GM10847 (cell line): ENCODE data around the gene SMC3.

ENCODE experiments used
- POLR2A ChIP-seq: IDR thresholded peaks from 2 replicates; pipeline ENCODE4 v1.6.1; 2011; ENCODE audit not compliant: insufficient read length; ENCODE audit errors: extremely low read depth

SMC3 gene

DNA sequence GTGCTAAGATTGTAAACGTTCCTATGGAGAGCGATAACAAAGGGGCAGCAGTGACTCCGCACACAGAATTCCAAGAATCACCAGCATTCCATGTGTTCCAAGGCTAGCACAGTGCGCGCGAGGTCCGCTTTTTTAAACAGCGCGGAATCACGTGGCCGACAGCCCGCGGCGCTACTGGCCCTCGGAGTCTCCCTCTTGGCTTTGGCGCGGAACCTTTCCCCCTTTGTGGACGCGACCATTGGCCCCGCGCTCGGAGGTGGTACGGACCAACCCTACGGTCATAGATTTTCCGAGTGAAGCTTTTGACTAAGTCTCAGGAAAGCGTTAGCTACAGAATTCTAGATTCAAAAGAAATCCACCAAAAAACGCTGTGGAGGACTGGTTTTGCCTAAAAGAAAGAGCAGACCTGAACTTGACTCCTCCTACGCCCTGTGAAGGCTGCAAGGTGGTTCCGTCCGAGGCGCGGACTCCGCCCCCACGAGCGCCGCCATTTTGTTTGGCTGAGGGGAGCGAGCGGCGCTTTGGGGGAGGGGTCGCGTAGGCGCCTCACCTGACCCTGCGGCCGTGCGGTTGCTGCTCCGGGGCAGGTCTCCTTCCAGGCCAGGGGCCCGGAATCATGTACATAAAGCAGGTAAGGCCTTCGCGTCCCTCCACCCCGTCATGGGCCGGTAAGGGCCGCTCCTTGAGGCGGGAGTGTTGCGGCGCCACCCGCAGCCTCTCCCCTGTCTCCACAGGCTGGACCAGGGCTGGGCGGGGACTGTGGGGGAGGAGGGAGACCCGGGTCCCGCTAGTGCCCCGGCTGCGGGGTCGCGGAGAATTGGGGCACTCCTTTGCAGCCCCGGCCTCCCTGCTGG, at the start of gene SMC3:
SMC3 (plus strand) TSS at position 495 of the 854 bp plus-strand sequence; CDS start at position 617, 122 bp downstream.
- TF ChIP-seq POLR2A: peak; percentile 51

DNA sequence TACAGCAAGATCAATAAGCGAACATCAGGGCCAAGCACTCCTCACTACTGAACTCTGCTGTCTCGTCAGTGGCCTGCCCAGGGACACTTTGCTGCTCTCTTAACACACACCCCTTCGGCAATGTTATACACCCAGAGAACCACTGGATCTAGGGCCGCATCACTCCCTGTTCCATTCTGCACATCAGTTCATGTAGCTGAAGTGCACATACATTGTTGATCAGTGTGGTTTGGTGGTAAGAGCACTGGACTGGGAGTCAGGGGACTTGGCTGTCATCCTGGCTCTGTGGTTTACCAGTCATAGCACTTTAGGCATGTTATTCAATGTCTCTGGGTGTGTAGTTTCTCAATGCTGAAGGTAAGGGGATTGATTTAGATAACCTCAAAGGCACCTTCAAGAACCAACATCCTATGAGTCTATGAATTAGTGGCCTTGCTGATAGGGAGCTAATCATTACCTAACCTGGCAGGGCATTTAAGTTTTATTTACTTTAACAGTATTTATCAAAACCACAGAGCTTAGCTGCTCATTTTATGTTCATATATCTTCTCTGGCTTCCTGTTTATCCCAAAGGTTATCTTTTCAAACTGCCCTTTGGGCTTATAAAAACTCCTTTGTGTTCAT, 45.0 kb upstream of the SMC3 start:
- no peak for TF ChIP-seq POLR2A

DNA sequence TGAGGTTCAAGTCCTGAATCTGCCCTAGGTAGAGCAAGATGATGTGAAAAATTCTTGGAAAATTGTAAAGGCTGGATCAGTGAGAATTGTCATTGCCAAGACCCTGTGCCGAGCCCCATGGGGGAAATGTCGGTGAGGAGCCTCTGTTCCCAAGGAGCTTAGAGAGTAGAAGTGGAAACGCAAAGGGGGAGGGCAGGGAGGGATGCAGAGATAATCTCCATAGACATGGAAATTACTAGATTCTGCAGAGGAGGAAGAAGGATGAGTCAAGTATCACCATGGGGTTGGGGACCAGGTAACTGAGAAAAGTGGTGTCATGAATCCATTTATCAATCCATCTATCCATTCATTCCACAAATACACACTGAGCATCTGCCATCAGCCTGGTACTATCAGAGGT, 43.8 kb upstream of the SMC3 start:
- no peak for TF ChIP-seq POLR2A

DNA sequence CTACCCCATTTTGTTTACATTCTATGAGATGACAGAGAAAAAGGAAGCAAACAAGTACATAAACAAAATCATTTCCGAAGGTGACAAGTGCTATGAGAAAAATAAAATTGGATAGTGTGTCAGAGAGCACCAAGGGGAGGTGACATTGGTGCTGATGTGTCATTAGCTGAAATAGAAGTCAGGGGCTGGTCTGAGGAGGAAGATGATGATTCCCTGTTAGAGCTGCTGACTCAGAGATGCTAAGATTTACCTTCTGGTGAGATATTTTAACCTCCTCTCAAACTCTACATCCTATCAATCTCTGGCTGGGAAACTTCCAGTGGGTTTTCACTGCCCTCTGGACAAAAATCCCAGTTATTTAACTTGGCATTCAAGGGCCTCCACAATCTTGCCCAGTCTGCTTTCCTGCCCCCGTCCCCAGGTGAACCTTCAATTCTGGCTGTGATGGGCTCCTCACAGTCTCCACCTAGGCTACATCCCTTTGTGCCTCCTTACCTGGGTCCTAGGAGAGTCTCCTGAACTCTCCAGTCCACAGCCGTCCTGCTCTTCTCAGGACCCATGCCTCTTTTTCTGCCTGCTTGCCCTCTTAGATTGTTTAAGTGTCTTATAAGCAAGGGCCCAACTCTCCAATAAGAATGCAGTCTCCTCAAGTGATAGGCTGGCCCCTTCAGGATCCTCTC, 43.2 kb upstream of the SMC3 start:
- TF ChIP-seq POLR2A: no peak

DNA sequence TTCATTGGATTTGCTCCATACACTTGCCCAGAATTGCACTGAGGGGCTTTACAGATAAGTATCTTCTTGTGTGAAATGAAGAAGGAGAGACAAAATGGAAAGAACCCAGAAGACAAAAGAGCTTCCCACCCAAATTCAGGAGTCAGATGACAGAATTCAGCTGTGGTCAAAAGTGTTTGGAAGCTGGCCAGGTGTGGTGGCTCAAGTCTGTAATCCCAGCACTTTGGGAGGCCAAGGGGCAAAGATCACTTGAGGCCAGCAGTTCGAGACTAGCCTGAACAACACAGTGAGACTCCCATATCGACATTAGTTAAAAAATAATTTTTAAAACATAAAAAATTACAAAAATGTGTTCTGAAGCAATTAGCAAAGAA, 42.6 kb upstream of the SMC3 start:
- no peak for TF ChIP-seq POLR2A

DNA sequence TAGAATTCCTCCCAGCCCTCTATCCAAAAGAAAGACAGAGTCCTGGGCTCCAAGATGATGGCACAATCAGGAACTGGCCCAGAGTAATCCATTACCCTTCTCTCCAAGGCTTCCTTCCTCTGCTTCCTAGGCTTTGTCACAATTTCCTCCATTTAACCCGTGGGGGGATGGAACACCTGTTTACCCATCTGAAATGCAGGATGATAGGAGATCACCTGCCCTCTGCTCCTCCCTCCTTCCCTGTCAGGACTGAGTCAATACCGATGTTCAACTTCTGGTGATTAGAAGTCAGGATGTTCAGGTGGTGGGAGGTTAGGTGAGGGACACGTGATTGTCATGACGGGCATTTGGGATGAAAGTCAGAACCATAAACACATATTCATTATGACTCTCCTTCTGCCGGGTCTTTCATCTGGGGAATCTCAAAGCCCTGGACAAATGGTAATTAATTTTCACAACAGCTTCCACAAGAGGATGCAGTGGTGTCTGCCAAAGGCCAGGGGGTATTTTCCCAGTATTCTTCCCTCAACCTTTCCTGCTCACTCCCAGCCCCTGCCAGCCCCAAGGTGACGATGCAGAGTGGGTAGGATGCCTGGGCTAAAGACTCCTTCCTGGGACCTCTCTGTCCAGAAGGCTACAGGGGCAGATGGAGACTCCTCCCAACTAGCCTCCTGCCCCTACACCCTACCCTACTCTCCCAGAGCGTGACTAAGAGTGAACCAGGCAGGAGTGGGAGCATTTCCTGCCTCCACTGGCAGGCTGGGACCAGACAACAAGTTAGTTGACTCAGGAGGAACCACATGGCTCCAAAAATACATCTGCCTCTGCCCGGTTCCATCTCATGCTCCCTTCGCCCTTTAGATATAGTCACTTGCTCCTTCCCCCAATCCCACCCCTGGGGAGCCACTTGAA, 41.9 kb upstream of the SMC3 start:
- no peak for TF ChIP-seq POLR2A

GRCh38 chr10:110527731-110528171, 39.7 kb upstream of the SMC3 start:
- no peak for TF ChIP-seq POLR2A

GRCh38 chr10:110528224-110528996, 39.1 kb upstream of the SMC3 start:
- no peak for TF ChIP-seq POLR2A

DNA sequence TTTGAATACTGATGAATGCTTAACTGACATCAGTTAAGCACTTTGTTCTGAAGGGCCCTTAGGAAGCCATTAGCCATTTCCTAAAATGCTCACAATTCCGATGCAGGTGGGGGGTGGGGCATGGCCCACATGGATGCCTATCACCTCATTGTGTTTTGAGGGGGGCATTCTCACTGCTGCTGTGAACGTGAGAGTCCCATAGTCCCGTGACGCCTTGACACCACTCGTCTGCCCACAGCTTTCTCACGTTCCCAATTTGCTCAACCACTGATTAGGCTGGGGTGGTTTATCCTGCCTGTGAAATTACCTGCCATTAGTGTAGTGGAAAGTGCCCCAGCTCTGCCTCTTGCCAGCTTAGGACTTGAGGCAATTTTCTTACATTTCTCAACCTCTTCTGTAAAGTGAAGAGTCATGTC, 37.9 kb upstream of the SMC3 start:
- TF ChIP-seq POLR2A: no peak

DNA sequence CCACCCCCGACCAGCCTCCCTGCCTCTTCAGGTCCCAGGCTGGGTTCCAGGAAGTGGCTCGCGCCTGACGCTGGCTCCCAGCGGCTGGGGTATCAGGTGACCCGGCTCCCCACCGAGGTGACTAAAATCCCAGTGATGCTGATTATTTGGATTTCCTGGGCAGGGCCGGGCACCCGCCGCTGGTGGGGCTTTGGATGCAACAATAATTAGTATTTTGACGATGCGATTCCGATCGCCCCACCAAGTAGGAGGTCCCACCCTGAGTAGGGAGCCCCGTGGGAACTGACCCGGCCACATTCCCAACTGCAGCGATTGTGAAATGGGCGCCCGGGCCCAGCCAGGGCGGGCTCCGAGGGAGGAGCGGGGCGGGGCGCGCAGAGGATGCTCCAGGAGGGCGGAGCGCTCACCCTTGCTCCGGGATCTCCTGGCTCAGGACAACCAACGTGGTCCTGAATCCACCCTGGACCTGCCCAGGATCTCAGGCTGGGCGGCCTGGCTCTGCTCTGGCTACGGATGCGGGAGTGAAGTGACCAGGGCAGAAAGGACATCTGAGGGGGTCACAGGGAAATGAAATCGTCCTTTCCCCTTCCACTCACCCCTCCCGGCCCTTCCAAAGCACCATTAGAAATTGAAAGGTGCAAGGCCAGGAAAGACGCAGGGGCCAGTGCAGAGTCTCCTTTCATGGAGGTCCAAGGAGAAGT, 37.2 kb upstream of the SMC3 start:
- TF ChIP-seq POLR2A: no peak

DNA sequence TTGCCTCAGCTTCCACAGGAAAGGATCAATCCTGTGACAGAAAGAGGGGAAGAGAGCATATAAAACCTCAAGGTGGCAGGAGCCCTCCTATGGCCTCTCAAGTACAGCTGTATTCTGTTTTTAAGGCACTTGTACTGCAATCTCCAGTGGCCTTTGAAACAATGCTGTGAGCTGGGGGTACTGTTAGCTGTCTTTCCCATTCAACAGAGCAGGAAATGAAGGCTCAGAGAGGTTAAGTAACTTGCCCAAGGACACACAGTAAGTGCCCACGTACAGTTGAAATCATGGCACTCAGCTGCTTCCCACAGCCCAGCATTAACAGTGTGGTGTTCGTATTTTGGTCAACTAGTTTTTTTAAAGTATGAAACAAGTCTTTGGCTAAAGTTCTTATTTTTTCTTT, 35.8 kb upstream of the SMC3 start:
- no peak for TF ChIP-seq POLR2A

DNA sequence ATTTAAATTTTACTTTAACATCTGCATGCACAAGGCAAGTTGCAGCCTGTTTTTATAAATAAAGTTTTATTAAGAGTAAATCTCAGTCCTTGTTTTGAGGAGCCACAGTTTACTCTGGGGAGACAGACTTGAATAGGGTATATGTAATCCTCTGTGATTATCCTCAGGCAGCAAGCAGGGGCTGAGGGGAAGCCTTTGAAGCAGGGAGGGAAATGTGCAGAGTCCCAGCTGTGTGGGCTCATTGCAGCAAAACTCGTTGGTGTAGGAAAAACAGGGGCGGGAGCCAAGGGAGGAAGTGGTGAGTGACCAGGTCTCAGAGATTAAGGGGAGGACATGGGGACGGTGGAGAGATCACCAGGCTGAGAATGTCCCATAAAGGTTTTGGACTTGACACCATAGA, 34.3 kb upstream of the SMC3 start:
- no peak for TF ChIP-seq POLR2A

DNA sequence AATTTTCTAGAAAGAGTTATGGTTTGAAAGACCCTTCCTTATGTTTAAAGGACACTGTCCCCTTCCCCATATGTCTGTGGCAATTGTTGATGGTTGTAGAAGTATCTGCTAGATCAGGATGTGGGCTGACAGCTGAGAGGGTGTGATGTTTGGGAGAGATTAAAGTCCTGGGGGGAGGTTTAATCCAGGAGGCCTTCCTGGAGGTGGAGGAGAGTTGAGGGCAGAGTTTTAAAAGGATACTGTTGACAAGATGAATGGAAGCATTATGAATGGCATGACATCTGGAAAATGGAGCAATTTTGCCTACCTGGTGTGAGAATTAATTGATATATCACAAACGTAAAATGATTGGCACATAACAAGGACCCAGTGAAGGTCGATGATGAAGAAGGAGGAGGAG, 32.9 kb upstream of the SMC3 start:
- TF ChIP-seq POLR2A: no peak
